ENCODE measurements around the gene NF1. TPM values are rescaled to one million over a fixed set of nuclear protein-coding genes. Genes with fewer than 3 reads are reported as not detected.

The NF1 gene
- total and polyA plus RNA-seq, 10 donors: 3.1 to 97.7 (median 58.3) TPM

DNA sequence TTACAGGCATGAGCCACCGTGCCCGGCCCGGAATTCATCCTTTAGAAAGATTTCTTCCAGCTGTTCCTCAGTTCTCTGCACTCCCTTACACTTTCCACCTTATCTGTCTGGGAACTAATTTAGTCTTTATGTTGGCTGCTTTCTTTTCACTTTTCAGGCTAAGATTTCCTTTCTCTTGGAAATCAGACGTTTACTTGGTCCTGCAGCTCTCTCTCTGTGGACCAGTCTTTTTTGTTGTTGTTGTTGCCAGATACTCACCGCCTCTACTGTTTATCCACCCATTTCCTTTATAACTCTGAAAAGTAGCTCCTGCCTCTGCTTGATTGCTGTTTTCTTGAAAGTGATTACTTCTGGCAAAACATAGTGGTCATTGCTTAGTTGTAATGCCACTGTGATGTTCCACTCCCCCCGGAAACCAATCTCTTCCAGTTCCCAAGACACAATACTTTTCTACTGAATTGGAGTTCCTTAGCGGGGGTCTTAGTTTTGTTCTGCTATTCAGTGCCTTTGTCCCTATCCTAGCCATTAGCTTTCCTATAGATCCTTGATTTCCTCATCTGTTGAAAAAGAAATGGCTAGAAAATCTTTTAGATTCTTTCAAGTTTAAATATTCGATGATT, 6.2 kb downstream of the NF1 start:
- H3K36me3 ChIP-seq: no peaks in the 10 kb centered on the region
- intact Hi-C loops (cut with DNase I; ENCODE audit: low total_unique reads): no loop called here
- H3K4me1 ChIP-seq: peaks cover 0 to 23% (median 8%) of the 10 kb centered on the region in 6 donors
- H3K27ac ChIP-seq: no peak overlapping the region
- H3K4me3 ChIP-seq: no peak overlapping the region
- H3K27me3 ChIP-seq (replicated peaks in 1 of 7): no peaks in the 10 kb centered on the region
- 79 to 90% (median 81%) methylated on average over 8 of the region's 8 CpGs for WGBS, 5 donors
- TF ChIP-seq, protein P1, sequence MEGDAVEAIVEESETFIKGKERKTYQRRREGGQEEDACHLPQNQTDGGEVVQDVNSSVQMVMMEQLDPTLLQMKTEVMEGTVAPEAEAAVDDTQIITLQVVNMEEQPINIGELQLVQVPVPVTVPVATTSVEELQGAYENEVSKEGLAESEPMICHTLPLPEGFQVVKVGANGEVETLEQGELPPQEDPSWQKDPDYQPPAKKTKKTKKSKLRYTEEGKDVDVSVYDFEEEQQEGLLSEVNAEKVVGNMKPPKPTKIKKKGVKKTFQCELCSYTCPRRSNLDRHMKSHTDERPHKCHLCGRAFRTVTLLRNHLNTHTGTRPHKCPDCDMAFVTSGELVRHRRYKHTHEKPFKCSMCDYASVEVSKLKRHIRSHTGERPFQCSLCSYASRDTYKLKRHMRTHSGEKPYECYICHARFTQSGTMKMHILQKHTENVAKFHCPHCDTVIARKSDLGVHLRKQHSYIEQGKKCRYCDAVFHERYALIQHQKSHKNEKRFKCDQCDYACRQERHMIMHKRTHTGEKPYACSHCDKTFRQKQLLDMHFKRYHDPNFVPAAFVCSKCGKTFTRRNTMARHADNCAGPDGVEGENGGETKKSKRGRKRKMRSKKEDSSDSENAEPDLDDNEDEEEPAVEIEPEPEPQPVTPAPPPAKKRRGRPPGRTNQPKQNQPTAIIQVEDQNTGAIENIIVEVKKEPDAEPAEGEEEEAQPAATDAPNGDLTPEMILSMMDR (IDR thresholded peaks at IDR 0.05 in 8 of 11, conservative IDR thresholded peaks at IDR 0.05 in 3 of 11): no peak
- TF ChIP-seq POLR2AphosphoS5 (IDR thresholded peaks at IDR 0.05) (no peak), POLR2A (IDR thresholded peaks at IDR 0.05) (no peak)
- no peak for DNase-seq
- no peaks in the 10 kb centered on the region for H3K9me3 ChIP-seq

DNA sequence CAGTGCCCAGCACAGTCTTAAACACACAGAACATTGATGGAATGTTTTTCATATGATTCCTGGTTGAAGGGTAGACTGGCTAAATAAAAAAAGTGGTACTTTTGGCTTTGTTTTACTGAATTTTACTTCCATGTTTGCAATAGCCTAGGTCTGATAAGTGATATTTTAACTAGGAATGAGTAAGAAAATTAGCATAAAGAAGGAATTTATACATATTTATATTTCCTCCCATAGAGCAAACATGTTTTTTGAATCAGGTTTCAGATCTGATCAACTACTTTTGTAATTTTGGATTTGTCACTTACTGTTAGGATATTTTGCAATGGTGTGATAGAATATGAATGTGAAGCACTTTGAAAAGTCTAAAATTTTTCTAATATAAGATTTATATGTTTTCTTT, 7.2 kb downstream of the NF1 start:
- intact Hi-C loops (cut with DNase I; ENCODE audit: low total_unique reads): no loop called here

DNA sequence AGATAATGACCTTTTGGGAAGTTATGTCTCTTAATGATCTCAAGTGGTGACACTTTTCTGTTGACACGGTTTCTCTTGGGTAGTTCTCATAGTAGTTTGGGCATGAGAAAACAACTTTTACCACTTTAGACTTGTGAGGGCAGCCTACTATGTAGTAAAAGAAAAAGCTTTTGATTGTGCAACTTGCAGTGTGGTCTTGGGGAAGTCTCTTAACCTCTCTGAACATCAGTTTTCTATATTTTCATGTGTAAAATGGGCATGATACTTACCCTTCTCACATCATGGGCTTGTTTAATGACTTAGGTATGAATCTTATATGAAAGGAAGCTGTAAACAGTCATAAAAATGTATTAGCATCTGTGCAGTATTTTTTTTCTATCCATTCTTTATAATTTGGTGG, 11.2 kb downstream of the NF1 start:
- Histone ChIP-seq H3K27ac (no peak overlapping the region), H3K4me1 (peaks cover 0 to 11% (median 5%) of the 10 kb centered on the region in 6 donors), H3K4me3 (no peak overlapping the region), H3K36me3 (no peaks in the 10 kb centered on the region), H3K9me3 (no peaks in the 10 kb centered on the region), H3K27me3 (replicated peaks in 1 of 7) (no peaks in the 10 kb centered on the region)
- intact Hi-C loops (cut with DNase I; ENCODE audit: low total_unique reads): no loop called here
- TF ChIP-seq POLR2A (IDR thresholded peaks at IDR 0.05) (no peak), POLR2AphosphoS5 (IDR thresholded peaks at IDR 0.05) (no peak)
- TF ChIP-seq, protein P1 (IDR thresholded peaks at IDR 0.05 in 8 of 11, conservative IDR thresholded peaks at IDR 0.05 in 3 of 11): no peak
- no peak for DNase-seq
- WGBS, 5 donors: 84 to 93% (median 89%) methylated on average over 1 of the region's 1 CpG

More for the DNA sequence above, 7.2 kb downstream of the NF1 start:
- no peaks in the 10 kb centered on the region for H3K9me3 ChIP-seq
- no peak for DNase-seq
- H3K4me3 ChIP-seq: no peak overlapping the region
- H3K27ac ChIP-seq: no peak overlapping the region
- TF ChIP-seq POLR2AphosphoS5 (IDR thresholded peaks at IDR 0.05) (no peak), POLR2A (IDR thresholded peaks at IDR 0.05) (no peak)
- TF ChIP-seq, protein P1 (IDR thresholded peaks at IDR 0.05 in 8 of 11, conservative IDR thresholded peaks at IDR 0.05 in 3 of 11): no peak
- H3K36me3 ChIP-seq: no peaks in the 10 kb centered on the region
- H3K27me3 ChIP-seq (replicated peaks in 1 of 7): no peaks in the 10 kb centered on the region
- H3K4me1 ChIP-seq: peaks cover 0 to 13% (median under 1%) of the 10 kb centered on the region in 6 donors

DNA sequence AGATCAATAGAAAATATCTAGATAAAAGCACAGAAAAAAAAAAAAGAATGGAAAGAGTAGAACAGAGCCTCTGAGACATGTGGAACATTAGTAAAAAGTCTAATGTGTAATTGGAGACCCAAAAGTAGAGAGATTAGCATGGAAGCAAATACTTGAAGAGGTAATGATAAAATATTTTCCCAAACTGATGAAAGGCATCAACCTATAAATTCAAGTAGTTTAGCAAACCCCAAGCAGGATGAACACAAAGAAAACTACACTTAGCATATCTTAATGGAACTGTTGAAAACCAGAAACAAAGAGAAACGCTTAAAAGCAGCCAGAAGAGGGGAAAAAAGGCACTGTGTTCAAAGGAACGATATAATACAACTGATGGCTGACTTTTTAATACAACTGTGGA, 16.4 kb downstream of the NF1 start:
- 0 to 61% (median 55%) methylated on average over 2 of the region's 2 CpGs for WGBS, 5 donors
- Histone ChIP-seq H3K4me1 (peaks cover 0 to 11% (median 6%) of the 10 kb centered on the region in 6 donors), H3K27me3 (replicated peaks in 1 of 7) (no peaks in the 10 kb centered on the region), H3K36me3 (peaks cover 0 to 4% (median 0%) of the 10 kb centered on the region in 6 donors), H3K9me3 (no peaks in the 10 kb centered on the region), H3K27ac (no peak overlapping the region), H3K4me3 (no peak overlapping the region)
- intact Hi-C loops (cut with DNase I; ENCODE audit: low total_unique reads): no loop called here
- DNase-seq: no peak
- TF ChIP-seq POLR2AphosphoS5 (IDR thresholded peaks at IDR 0.05): no peak
- TF ChIP-seq, protein P1 (IDR thresholded peaks at IDR 0.05 in 8 of 11, conservative IDR thresholded peaks at IDR 0.05 in 3 of 11): no peak
- no peak for TF ChIP-seq POLR2A (IDR thresholded peaks at IDR 0.05)
